H9 (cell line): Measurements from ENCODE around the gene LPXN. TPM values are rescaled to one million over a fixed set of nuclear protein-coding genes. Genes with fewer than 3 reads are reported as not detected.

ENCODE experiments used
- DNase-seq: peaks from one replicate; pipeline ENCODE4 v3.0.0-alpha.2; 2017
- H2AFZ ChIP-seq: one replicate; pipeline ENCODE4 v1.6.1; 2013; ENCODE audit warnings: mild to moderate bottlenecking, low read length, control low read depth, moderate library complexity
- H2AK5ac ChIP-seq: 2 replicates; pipeline ENCODE4 v1.6.1; 2013; ENCODE audit warnings: low read length, control low read depth, mixed read lengths; ENCODE audit not compliant: insufficient read length
- H2BK120ac ChIP-seq: one replicate; pipeline ENCODE4 v1.6.1; 2013; ENCODE audit warnings: low read depth, mild to moderate bottlenecking, low read length, control low read depth, inconsistent platforms; ENCODE audit not compliant: poor library complexity, severe bottlenecking
- H2BK12ac ChIP-seq: 2 replicates; pipeline ENCODE4 v1.6.1; 2013; ENCODE audit warnings: low read length, control low read depth, mixed read lengths, low read depth; ENCODE audit not compliant: insufficient read length
- H2BK15ac ChIP-seq: 2 replicates; pipeline ENCODE4 v1.6.1; 2013; ENCODE audit warnings: low read depth, low read length, control low read depth
- H2BK20ac ChIP-seq: one replicate; pipeline ENCODE4 v1.6.1; 2013; ENCODE audit warnings: low read depth, mild to moderate bottlenecking, low read length, control low read depth, inconsistent platforms; ENCODE audit not compliant: poor library complexity, severe bottlenecking
- H2BK5ac ChIP-seq: 2 replicates; pipeline ENCODE4 v1.6.1; 2013; ENCODE audit warnings: low read length, control low read depth, mixed read lengths; ENCODE audit not compliant: insufficient read length
- H3K14ac ChIP-seq: 2 replicates; pipeline ENCODE4 v1.6.1; 2013; ENCODE audit warnings: low read length, control low read depth; ENCODE audit not compliant: insufficient read depth
- H3K18ac ChIP-seq: 2 replicates; pipeline ENCODE4 v1.6.1; 2013; ENCODE audit warnings: low read depth, mild to moderate bottlenecking, mixed read lengths, low read length, control low read depth; ENCODE audit not compliant: insufficient read length
- H3K23ac ChIP-seq: 2 replicates; pipeline ENCODE4 v1.6.1; 2013; ENCODE audit warnings: low read length, control low read depth, mixed read lengths, low read depth; ENCODE audit not compliant: insufficient read length
- H3K23me2 ChIP-seq: 2 replicates; pipeline ENCODE4 v1.6.1; 2013; ENCODE audit warnings: low read depth, mild to moderate bottlenecking, mixed read lengths, low read length, control low read depth; ENCODE audit not compliant: insufficient read length, poor library complexity, severe bottlenecking
- H3K27ac ChIP-seq: 2 replicates; pipeline ENCODE4 v1.5.1; 2013; ENCODE audit warnings: low read length, control low read depth, mixed read lengths, low read depth; ENCODE audit not compliant: insufficient read length
- H3K27me3 ChIP-seq: 2 replicates; pipeline ENCODE4 v1.6.1; 2013; ENCODE audit warnings: low read length, control low read depth, inconsistent platforms; ENCODE audit not compliant: insufficient read depth
- H3K4ac ChIP-seq: 2 replicates; pipeline ENCODE4 v1.6.1; 2013; ENCODE audit warnings: low read depth, mild to moderate bottlenecking, control low read depth, inconsistent platforms, low read length, moderate library complexity
- H3K4me1 ChIP-seq: 2 replicates; pipeline ENCODE4 v1.6.1; 2013; ENCODE audit warnings: low read length, control low read depth, inconsistent platforms; ENCODE audit not compliant: insufficient read depth
- H3K4me2 ChIP-seq: 2 replicates; pipeline ENCODE4 v1.6.1; 2013; ENCODE audit warnings: low read length, control low read depth, mixed read lengths; ENCODE audit not compliant: insufficient read length, insufficient read depth
- H3K56ac ChIP-seq: 2 replicates; pipeline ENCODE4 v1.6.1; 2013; ENCODE audit warnings: low read depth, mild to moderate bottlenecking, mixed read lengths, low read length, control low read depth; ENCODE audit not compliant: insufficient read length
- H3K79me1 ChIP-seq: 2 replicates; pipeline ENCODE4 v1.6.1; 2013; ENCODE audit warnings: low read depth, mild to moderate bottlenecking, moderate library complexity, low read length, control low read depth, inconsistent platforms; ENCODE audit not compliant: insufficient read depth, poor library complexity, severe bottlenecking
- H3K79me2 ChIP-seq: 2 replicates; pipeline ENCODE4 v1.6.1; 2013; ENCODE audit warnings: low read length, control low read depth, inconsistent platforms; ENCODE audit not compliant: insufficient read depth
- H3K9ac ChIP-seq: 2 replicates; pipeline ENCODE4 v1.6.1; 2013; ENCODE audit warnings: low read length, control low read depth, mixed read lengths; ENCODE audit not compliant: insufficient read length; ENCODE audit errors: extremely low read depth
- H3K9me3 ChIP-seq: one replicate; pipeline ENCODE4 v1.6.1; 2013; ENCODE audit warnings: low read depth, low read length, inconsistent platforms; ENCODE audit not compliant: control insufficient read depth
- H3T11ph ChIP-seq: one replicate; pipeline ENCODE4 v1.6.1; 2013; ENCODE audit warnings: mild to moderate bottlenecking, low read length, control low read depth, inconsistent platforms
- H4K20me1 ChIP-seq: one replicate; pipeline ENCODE4 v1.6.1; 2013; ENCODE audit not compliant: control insufficient read depth, insufficient read length, insufficient read depth
- H4K5ac ChIP-seq: 2 replicates; pipeline ENCODE4 v1.6.1; 2013; ENCODE audit warnings: low read depth, mild to moderate bottlenecking, mixed read lengths, low read length, control low read depth; ENCODE audit not compliant: insufficient read length
- H4K8ac ChIP-seq: replicated peaks from 2 replicates; pipeline ENCODE4 v1.6.1; 2013; ENCODE audit warnings: low read length, control low read depth, mixed read lengths, low read depth; ENCODE audit not compliant: insufficient read length
- H4K91ac ChIP-seq: 2 replicates; pipeline ENCODE4 v1.6.1; 2013; ENCODE audit warnings: low read depth, mild to moderate bottlenecking, moderate library complexity, mixed read lengths, low read length, control low read depth; ENCODE audit not compliant: insufficient read length
- H3K27ac Mint-ChIP-seq, 3 experiments: 2 replicates in 2 of 3; 3 replicates in 1 of 3; pipeline ENCODE4 v1.8.0; 2020 to 2021; ENCODE audit warnings: mixed read lengths in 3 of 3, mild to moderate bottlenecking in 1 of 3, moderate library complexity in 1 of 3
- H3K27me3 Mint-ChIP-seq: 2 replicates; pipeline ENCODE4 v1.8.0; 2021; ENCODE audit warnings: low read depth, mild to moderate bottlenecking, moderate library complexity, mixed read lengths
- H3K36me3 Mint-ChIP-seq, 3 experiments: 2 replicates in 2 of 3; 3 replicates in 1 of 3; pipeline ENCODE4 v1.8.0; 2020 to 2021; ENCODE audit warnings: low read depth in 3 of 3, mixed read lengths in 3 of 3; ENCODE audit not compliant: insufficient read depth in 1 of 3
- H3K4me1 Mint-ChIP-seq, 2 experiments: 2 replicates each; pipeline ENCODE4 v1.8.0; 2020; ENCODE audit warnings: mixed read lengths in 2 of 2
- H3K4me3 Mint-ChIP-seq, 2 experiments: 2 replicates in 1 of 2; 3 replicates in 1 of 2; pipeline ENCODE4 v1.8.0; 2020 to 2021; ENCODE audit warnings: mild to moderate bottlenecking in 2 of 2, mixed read lengths in 2 of 2, moderate library complexity in 1 of 2
- H3K9me3 Mint-ChIP-seq, 2 experiments: 2 replicates in 1 of 2; 3 replicates in 1 of 2; pipeline ENCODE4 v1.8.0; 2020; ENCODE audit warnings: mild to moderate bottlenecking in 2 of 2, mixed read lengths in 2 of 2, moderate library complexity in 1 of 2
- CTCF ChIP-seq: fragments of 200-600 bp; sonication (generic); conservative IDR thresholded peaks from 3 replicates; pipeline ENCODE4 v1.8.0; 2021; ENCODE audit warnings: antibody characterized with exemption, mild to moderate bottlenecking
- WGBS: extraction: QIAGEN DNeasy Blood & Tissue Kit; methylation state at CpG from one replicate; pipeline ENCODE4 v1.1.7; 2013; ENCODE audit warnings: missing lambda C conversion rate, low lambda C conversion rate, mixed read lengths; ENCODE audit not compliant: insufficient read length; ENCODE audit errors: extremely low coverage; 5-methylcytosine and 5-hydroxymethylcytosine counted together
- total RNA-seq: library from RNA; stranded (reverse); gene quantifications from 2 replicates; pipeline ENCODE4 v1.2.1, GENCODE V29; 2021

The LPXN gene
- total RNA-seq, 1 experiment from 2014 or later, result 1.4 TPM

- Mint-ChIP-seq H3K27ac (no peak overlapping the region), H3K36me3 (peaks cover 0 to 8% (median 5%) of the 10 kb centered on the region in 3 experiments; a peak in 2 of 7 replicates), H3K9me3 (no peaks in the 10 kb centered on the region), H3K27me3 (no peaks in the 10 kb centered on the region; the same call in 1 of the 2 replicates), H3K4me1 (no peaks in the 10 kb centered on the region), H3K4me3 (no peak overlapping the region)
- Histone ChIP-seq H2BK15ac (no peak overlapping the region), H3K18ac (no peak overlapping the region), H3K4me1 (no peaks in the 10 kb centered on the region), H3K14ac (no peak overlapping the region), H3K79me1 (no peaks in the 10 kb centered on the region), H3K23ac (no peak overlapping the region), H3K4me2 (no peak overlapping the region), H2BK5ac (no peak overlapping the region), H4K20me1 (no peaks in the 10 kb centered on the region), H3K9ac (no peak overlapping the region), H3K9me3 (no peaks in the 10 kb centered on the region), H2BK120ac (no peak overlapping the region), H3K56ac (no peak overlapping the region), H2BK20ac (no peak overlapping the region), H2AFZ (no peak overlapping the region), H4K8ac (no peak overlapping the region), H2AK5ac (no peak overlapping the region), H3T11ph (no peak overlapping the region), H3K27me3 (no peaks in the 10 kb centered on the region), H2BK12ac (no peak overlapping the region), H3K27ac (no peak overlapping the region), H3K79me2 (no peaks in the 10 kb centered on the region), H3K4ac (no peak overlapping the region), H4K5ac (no peak overlapping the region), H3K23me2 (no peaks in the 10 kb centered on the region), H4K91ac (no peak overlapping the region)
- DNase-seq, result peak; percentile 67
- no CpG with 5 or more reads among the region's 4 CpGs for WGBS
- TF ChIP-seq CTCF, result peak; percentile 83
Measured at GRCh38 chr11:58567889-58568512, 7.7 kb downstream of the LPXN start.
